DMS53 treated with DMSO at 0.1 percent for 48 hours (cell line): ENCODE measurements around the gene SMAP2.
"Not testable (repeated sequence)": the region's sequence is repeated elsewhere in the genome, so short reads cannot be mapped to it uniquely, and the experiment has no call there.

Experiments
- DNase-seq: peaks from one replicate; lab custom pipeline; 2025; ENCODE audit not compliant: unreplicated experiment; lab: John Stamatoyannopoulos, UW

Gene SMAP2

DNA sequence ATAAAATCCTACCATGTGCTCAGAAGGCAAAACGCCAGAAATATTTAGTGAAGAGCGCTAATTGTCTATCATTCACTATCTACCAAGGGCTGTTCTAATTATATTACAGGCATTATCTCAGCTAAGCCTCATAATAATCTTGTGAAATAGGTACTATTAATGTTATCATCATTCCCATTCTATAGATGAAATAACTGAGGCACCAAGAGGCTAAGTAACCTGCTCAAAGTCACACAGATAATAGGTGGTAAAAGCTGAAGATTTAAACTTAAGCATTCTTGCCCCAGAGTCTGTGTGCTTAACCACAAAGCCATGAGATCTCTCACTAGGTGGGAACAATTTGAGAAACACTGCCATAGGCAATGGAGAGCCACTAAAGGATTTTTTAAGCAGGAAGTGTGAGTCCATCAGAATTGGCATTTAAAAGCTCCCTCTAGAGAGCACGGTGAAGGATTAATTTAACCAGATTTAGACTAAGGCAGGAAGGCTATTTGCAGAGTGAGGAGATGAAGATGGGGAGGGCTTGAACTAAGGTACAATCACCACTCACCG is 1.7 kb upstream of the SMAP2 start:
- no peak for DNase-seq

GRCh38 chr1:40372658-40373322 is 737 bp upstream of the SMAP2 start:
- DNase-seq, result no peak

- no peak for DNase-seq
Observed at GRCh38 chr1:40377512-40377911, 4.0 kb downstream of the SMAP2 start.

- DNase-seq, result no peak
Observed at GRCh38 chr1:40379785-40380452, 6.4 kb downstream of the SMAP2 start.

- no peak for DNase-seq
Observed at GRCh38 chr1:40380817-40381216, 7.3 kb downstream of the SMAP2 start.

GRCh38 chr1:40381268-40382107 is 8.0 kb downstream of the SMAP2 start:
- DNase-seq, result no peak

GRCh38 chr1:40382108-40382460 is 8.6 kb downstream of the SMAP2 start:
- DNase-seq, result no peak

GRCh38 chr1:40382601-40383000 is 9.1 kb downstream of the SMAP2 start:
- no peak for DNase-seq

DNA sequence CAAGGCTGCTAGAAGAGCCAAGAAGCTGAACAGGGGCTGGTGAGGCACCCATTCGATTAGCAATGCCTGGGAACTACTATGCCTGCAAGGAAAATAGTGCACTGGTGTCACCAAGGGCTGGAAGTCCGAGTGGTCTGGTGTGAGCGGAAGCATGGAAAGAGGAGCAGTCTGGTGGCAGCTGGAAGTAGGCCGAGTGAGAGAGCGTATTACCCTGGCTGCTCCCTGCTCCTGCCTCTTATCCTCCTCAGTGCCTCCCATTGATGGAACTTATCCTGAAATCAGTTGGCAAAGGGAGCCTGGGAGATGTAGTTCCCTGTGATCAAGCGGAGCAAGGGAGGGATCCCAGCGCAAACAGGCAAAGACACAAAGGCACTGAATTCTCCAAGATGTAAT is 9.6 kb downstream of the SMAP2 start:
- DNase-seq, result no peak

- DNase-seq, result no peak
Observed at GRCh38 chr1:40383488-40384412, 10.2 kb downstream of the SMAP2 start.

GRCh38 chr1:40384413-40384762 is 10.9 kb downstream of the SMAP2 start:
- no peak for DNase-seq

DNA sequence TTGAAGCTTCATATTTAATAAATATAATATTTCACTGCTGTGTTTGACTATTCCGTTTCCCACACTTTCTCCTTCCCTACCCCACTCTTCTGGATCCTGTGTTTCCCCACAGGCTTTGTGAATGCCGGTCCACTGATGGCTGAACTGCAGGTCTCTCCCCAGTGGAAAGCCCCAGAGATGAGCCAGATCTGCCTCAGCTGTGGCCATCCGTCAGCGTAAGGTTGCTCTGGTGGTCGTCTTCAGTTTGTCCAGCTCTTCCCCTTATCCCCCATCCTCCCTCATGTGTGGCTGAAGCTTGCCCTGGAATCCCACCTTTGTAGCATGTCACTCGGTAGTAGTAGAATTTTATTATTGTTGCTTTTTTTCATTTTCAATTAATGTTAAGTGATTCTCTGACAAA is 11.4 kb downstream of the SMAP2 start:
- no peak for DNase-seq

DNA sequence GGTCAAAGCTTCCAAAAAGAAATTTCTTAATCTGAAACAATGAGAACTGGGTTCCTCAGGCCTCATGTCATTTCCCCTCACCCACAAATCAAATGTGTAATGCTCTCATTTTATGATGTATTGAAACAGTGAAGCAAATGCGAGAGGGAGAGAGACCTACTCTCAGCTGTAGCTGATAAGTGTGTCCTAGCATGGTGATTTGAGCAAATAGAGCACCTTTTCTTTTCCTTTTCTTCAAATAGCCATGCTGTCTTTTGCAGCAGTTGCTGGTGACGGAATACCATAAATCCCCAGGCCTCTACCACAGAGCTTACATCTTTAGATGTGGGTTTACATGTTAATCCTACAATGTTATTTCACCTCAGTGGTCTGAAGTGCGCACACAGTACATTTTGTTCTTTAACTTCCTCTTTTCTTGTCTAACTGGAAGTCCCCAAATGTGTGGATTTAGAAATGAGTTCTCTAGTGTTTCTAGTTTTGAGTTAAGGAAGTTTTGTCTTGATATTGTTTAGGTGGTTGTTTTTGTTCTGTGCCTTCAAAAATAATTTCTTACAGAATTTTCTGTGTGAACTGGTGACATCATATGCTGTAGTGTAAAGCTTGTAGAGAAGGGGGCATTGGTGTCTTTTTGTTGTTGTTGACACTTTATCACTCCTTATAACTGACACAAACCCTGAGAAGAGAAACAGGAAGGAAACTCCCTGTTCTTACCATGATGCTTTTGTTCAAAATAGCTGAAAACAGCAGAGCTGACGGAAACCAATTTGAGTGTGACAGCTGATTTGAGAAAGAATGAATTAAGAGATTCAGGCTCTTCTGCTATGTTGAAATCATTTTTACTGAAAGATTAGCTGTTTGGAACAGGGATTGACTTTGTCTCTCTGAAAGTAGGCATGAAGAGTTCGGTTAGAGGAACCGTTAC is 12.2 kb downstream of the SMAP2 start:
- DNase-seq, result no peak

- DNase-seq, result no peak
Observed at GRCh38 chr1:40386359-40386723, 12.8 kb downstream of the SMAP2 start.

GRCh38 chr1:40386796-40387195 is 13.3 kb downstream of the SMAP2 start:
- DNase-seq, result no peak

GRCh38 chr1:40387381-40388306 is 14.1 kb downstream of the SMAP2 start:
- DNase-seq, result not testable (repeated sequence)

DNA sequence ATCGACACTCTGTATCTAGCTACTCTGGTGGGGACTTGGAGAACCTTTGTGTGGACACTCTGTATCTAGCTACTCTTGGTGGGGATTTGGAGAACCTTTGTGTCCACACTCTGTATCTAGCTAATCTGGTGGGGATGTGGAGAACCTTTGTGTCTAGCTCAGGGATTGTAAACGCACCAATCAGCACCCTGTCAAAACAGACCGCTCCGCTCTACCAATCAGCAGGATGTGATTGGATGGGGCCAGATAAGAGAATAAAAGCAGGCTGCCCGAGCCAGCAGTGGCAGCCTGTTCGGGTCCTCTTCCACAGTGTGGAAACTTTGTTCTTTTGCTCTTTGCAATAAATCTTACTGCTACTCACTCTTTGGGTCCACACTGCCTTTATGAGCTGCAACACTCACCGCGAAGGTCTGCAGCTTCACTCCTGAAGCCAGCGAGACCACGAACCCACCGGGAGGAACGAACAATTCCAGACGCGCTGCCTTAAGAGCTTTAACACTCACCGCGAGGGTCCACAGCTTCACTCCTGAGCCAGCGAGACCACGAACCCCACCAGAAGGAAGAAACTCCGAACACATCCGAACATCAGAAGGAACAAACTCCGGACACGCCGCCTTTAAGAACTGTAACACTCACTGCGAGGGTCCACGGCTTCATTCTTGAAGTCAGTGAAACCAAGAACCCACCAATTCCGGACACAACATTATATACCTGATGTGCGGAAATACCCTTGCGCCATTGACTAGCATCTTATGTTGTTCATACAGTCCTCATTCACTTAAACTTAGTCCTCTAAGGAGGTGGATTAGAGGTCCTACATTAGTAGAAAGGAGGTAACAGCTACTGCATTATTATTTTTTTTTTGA is 15.2 kb downstream of the SMAP2 start:
- DNase-seq, result not testable (repeated sequence)

DNA sequence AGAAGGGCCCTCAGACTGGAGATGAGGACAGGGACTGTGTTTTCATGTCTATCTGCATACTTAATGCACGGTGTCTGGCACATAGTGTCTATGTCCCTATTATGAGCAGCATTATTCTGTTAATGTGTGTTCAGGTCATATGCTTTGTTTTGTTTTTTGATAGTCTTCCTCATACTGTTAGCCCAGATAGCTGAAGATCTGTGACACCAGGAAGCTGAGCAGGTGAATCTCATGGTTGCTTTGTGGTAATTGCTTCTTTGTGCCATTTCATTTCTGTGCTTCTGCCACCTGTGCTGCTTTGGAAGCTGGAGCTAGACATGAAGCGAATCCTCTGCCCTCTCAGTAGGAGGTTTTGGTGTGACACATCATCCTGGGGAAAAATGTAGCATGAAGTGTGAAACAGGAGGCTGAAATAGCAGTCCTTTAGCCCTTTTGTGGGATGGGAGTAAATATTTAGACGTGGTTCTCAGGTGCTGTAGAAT is 15.8 kb downstream of the SMAP2 start:
- DNase-seq, result no peak
